Liver (tissue), 9 donors: Measurements from ENCODE around the gene MEN1. TPM values are rescaled to one million over a fixed set of nuclear protein-coding genes. Genes with fewer than 3 reads are reported as not detected.

Source experiments
- DNase-seq: peaks from one replicate; pipeline ENCODE4 v3.0.0-alpha.2; 2017; ENCODE audit warnings: low spot score
- H3K27ac ChIP-seq, 2 donors: one replicate each; pipeline ENCODE4 v1.7.0; 2013; ENCODE audit warnings: inconsistent platforms in 2 of 2, low read length in 2 of 2, control low read depth in 1 of 2, low read depth in 1 of 2, mild to moderate bottlenecking in 1 of 2
- H3K27me3 ChIP-seq, 4 donors: one replicate each; pipeline versions ENCODE4 v1.6.1 to v1.7.0; 2013; ENCODE audit warnings: low read length in 3 of 4, inconsistent platforms in 1 of 4, mild to moderate bottlenecking in 1 of 4, moderate library complexity in 1 of 4; ENCODE audit not compliant: control insufficient read depth in 4 of 4, insufficient read depth in 4 of 4
- H3K36me3 ChIP-seq, 4 donors: one replicate each; pipeline versions ENCODE4 v1.6.1 to v1.7.0; 2013; ENCODE audit warnings: low read length in 3 of 4, mild to moderate bottlenecking in 3 of 4, low read depth in 1 of 4, moderate library complexity in 1 of 4; ENCODE audit not compliant: control insufficient read depth in 4 of 4, insufficient read depth in 3 of 4
- H3K4me1 ChIP-seq, 4 donors: one replicate each; pipeline versions ENCODE4 v1.6.1 to v1.7.0; 2013; ENCODE audit warnings: low read length in 3 of 4, mild to moderate bottlenecking in 3 of 4, moderate library complexity in 1 of 4; ENCODE audit not compliant: control insufficient read depth in 4 of 4, insufficient read depth in 4 of 4
- H3K4me3 ChIP-seq, 3 donors: one replicate each; pipeline versions ENCODE4 v1.6.1 to v1.7.0; 2013; ENCODE audit warnings: low read length in 3 of 3, control low read depth in 1 of 3, low read depth in 1 of 3, mild to moderate bottlenecking in 1 of 3
- H3K9ac ChIP-seq, 2 donors: one replicate each; pipeline ENCODE4 v1.7.0; 2013; ENCODE audit warnings: low read length in 2 of 2, mild to moderate bottlenecking in 2 of 2, moderate library complexity in 2 of 2, control low read depth in 1 of 2, low read depth in 1 of 2
- H3K9me3 ChIP-seq, 4 donors: one replicate each; pipeline versions ENCODE4 v1.6.1 to v1.7.0; 2013; ENCODE audit warnings: low read length in 3 of 4; ENCODE audit not compliant: control insufficient read depth in 4 of 4
- CTCF ChIP-seq: fragments of 150-350 bp; IDR thresholded peaks from 2 replicates; pipeline ENCODE4 v1.5.1; 2017; ENCODE audit warnings: improper control_type of control experiment, low read depth, low read length; ENCODE audit not compliant: missing input control
- EGR1 ChIP-seq, 2 donors: IDR thresholded peaks; 2 replicates each; pipeline ENCODE4 v1.6.1; 2016 to 2018; ENCODE audit warnings: antibody characterized with exemption in 2 of 2, low read depth in 2 of 2
- GABPA ChIP-seq, 2 donors: IDR thresholded peaks in 1 of 2; conservative IDR thresholded peaks in 1 of 2; 2 replicates each; pipeline ENCODE4 v1.6.1; 2016; ENCODE audit warnings: antibody characterized with exemption in 2 of 2, mild to moderate bottlenecking in 1 of 2, moderate library complexity in 1 of 2
- HNF4A ChIP-seq, 2 donors: conservative IDR thresholded peaks; 2 replicates each; pipeline ENCODE4 v1.6.1; 2016; ENCODE audit warnings: antibody characterized with exemption in 2 of 2, mild to moderate bottlenecking in 2 of 2
- HNF4G ChIP-seq: IDR thresholded peaks from 2 replicates; pipeline ENCODE4 v1.6.1; 2016; ENCODE audit warnings: antibody characterized with exemption
- JUND ChIP-seq, 2 donors: IDR thresholded peaks; 2 replicates each; pipeline ENCODE4 v1.6.1; 2016; ENCODE audit warnings: antibody characterized with exemption in 2 of 2
- NR2F2 ChIP-seq: IDR thresholded peaks from 2 replicates; pipeline ENCODE4 v1.6.1; 2016; ENCODE audit warnings: antibody characterized with exemption
- RAD21 ChIP-seq, 2 donors: IDR thresholded peaks; 2 replicates each; pipeline ENCODE4 v1.6.1; 2016; ENCODE audit warnings: antibody characterized with exemption in 2 of 2, mild to moderate bottlenecking in 2 of 2
- REST ChIP-seq: IDR thresholded peaks from 2 replicates; pipeline ENCODE4 v1.6.1; 2016; ENCODE audit warnings: antibody characterized with exemption, mild to moderate bottlenecking
- RXRA ChIP-seq, 2 donors: IDR thresholded peaks; 2 replicates each; pipeline ENCODE4 v1.6.1; 2017 to 2018; ENCODE audit warnings: antibody characterized with exemption in 2 of 2, mild to moderate bottlenecking in 1 of 2
- SP1 ChIP-seq: IDR thresholded peaks from 2 replicates; pipeline ENCODE4 v1.6.1; 2018; ENCODE audit warnings: antibody characterized with exemption, mild to moderate bottlenecking
- TAF1 ChIP-seq: conservative IDR thresholded peaks from 2 replicates; pipeline ENCODE4 v1.6.1; 2016; ENCODE audit warnings: antibody characterized with exemption, mild to moderate bottlenecking
- YY1 ChIP-seq: IDR thresholded peaks from 2 replicates; pipeline ENCODE4 v1.6.1; 2016; ENCODE audit warnings: antibody characterized with exemption, mild to moderate bottlenecking
- WGBS: extraction: QIAGEN DNeasy Blood & Tissue Kit; methylation state at CpG from one replicate; pipeline ENCODE4 v1.1.7; 2013; 5-methylcytosine and 5-hydroxymethylcytosine counted together
- polyA plus RNA-seq, 2 donors: library from polyadenylated mRNA; stranded (reverse) in 1 of 2; unstranded in 1 of 2; fragments of 200-250 nt in 1 of 2; fragments of >200 nt in 1 of 2; fragmentation: Nextera tagmentation in 1 of 2; extraction: Ambion mirVana in 1 of 2; gene quantifications; one replicate each; pipeline versions ENCODE4 v1.2.1 to v1.2.3, GENCODE V29; 2013 to 2015
- total RNA-seq, 2 donors: library from RNA; depleted of rRNA; stranded (reverse); fragments of >200 nt; gene quantifications; one replicate each; pipeline ENCODE4 v1.2.3, GENCODE V29; 2014
- TF ChIP-seq, protein P1 (sequence below): IDR thresholded peaks from 2 replicates; pipeline ENCODE4 v1.6.1; 2016; ENCODE audit warnings: antibody characterized with exemption
- donor health status: healthy.
- donor health status: healthy.
- donor health status: healthy.
- donor health status: healthy.
- donor health status: healthy.

MEN1 gene
- total and polyA plus RNA-seq, 4 donors = 9.0 to 15.1 (median 13.4) TPM

GRCh38 chr11:64826578-64827450 lies 16.5 kb upstream of the MEN1 start:
- Histone ChIP-seq H3K27ac (no peak overlapping the region), H3K9me3 (no peaks in the 10 kb centered on the region), H3K9ac (no peak overlapping the region), H3K4me1 (no peaks in the 10 kb centered on the region), H3K27me3 (no peaks in the 10 kb centered on the region), H3K36me3 (no peaks in the 10 kb centered on the region), H3K4me3 (no peak overlapping the region)
- TF ChIP-seq RAD21 (IDR thresholded peaks at IDR 0.05) (no peak), YY1 (no peak), TAF1 (no peak), HNF4A (conservative IDR thresholded peaks at IDR 0.05) (no peak), NR2F2 (no peak), CTCF (no peak), REST (no peak), HNF4G (no peak)
- TF ChIP-seq, protein P1, sequence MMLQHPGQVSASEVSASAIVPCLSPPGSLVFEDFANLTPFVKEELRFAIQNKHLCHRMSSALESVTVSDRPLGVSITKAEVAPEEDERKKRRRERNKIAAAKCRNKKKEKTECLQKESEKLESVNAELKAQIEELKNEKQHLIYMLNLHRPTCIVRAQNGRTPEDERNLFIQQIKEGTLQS = no peak
- no peak for DNase-seq
- WGBS = 94% methylated on average over 52 of the region's 52 CpGs

DNA sequence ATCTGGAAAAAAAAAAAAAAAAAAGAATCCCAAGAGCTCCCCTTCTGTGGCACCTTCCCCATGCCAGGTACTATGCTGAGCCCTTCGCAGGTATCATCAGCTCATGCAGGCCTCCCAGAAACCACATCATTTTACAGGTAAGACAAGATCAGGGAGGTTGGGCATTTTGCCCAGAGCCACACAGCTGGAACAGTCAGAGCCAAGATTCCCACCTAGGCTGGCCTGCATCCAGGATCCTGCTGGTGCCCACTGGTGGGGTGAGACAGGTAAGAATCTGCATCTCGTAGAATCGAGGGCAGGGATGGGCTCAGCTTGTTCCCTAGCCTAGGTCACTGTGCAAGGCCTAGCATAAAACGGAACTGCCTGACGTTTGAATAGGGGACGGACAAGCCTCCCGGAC lies 15.7 kb upstream of the MEN1 start:
- H3K9me3 ChIP-seq = no peaks in the 10 kb centered on the region
- WGBS = 95% methylated on average over 7 of the region's 7 CpGs
- no peak overlapping the region for H3K9ac ChIP-seq
- no peak overlapping the region for H3K4me3 ChIP-seq
- TF ChIP-seq HNF4G (no peak), RXRA (IDR thresholded peaks at IDR 0.05) (no peak), SP1 (no peak), REST (no peak), TAF1 (no peak), GABPA (IDR thresholded peaks at IDR 0.05 in 1 of 2, conservative IDR thresholded peaks at IDR 0.05 in 1 of 2) (no peak), JUND (IDR thresholded peaks at IDR 0.05) (no peak), EGR1 (IDR thresholded peaks at IDR 0.05; ENCODE audit: low read depth in 2 of 2) (no peak)
- TF ChIP-seq, protein P1 = no peak
- H3K27ac ChIP-seq = no peak overlapping the region
- no peak for DNase-seq
- H3K4me1 ChIP-seq = no peaks in the 10 kb centered on the region
- no peaks in the 10 kb centered on the region for H3K27me3 ChIP-seq
- no peaks in the 10 kb centered on the region for H3K36me3 ChIP-seq
